Transverse colon (tissue), 4 donors: ENCODE data around the gene KRT34. TPM values are rescaled to one million over a fixed set of nuclear protein-coding genes. Genes with fewer than 3 reads are reported as not detected.
"Not testable (repeated sequence)": the region's sequence is repeated elsewhere in the genome, so short reads cannot be mapped to it uniquely, and the experiment has no call there.

Experiments used
- DNase-seq: peaks from one replicate; pipeline ENCODE4 v3.0.0-alpha.2; 2019
- H3K27ac ChIP-seq, 4 donors: fragments of 200-600 bp; sonication (generic); 2 replicates each; pipeline ENCODE4 v1.5.1; 2016 to 2018; ENCODE audit warnings: inconsistent platforms in 4 of 4
- H3K27me3 ChIP-seq: fragments of 200-600 bp; sonication (generic); 2 replicates; pipeline ENCODE4 v1.5.1; 2017; ENCODE audit warnings: inconsistent platforms
- H3K36me3 ChIP-seq, 4 donors: fragments of 200-600 bp; sonication (generic); 2 replicates each; pipeline ENCODE4 v1.5.1; 2017 to 2019; ENCODE audit warnings: inconsistent platforms in 4 of 4
- H3K4me1 ChIP-seq, 4 donors: fragments of 200-600 bp; sonication (generic); 2 replicates each; pipeline ENCODE4 v1.5.1; 2017 to 2020; ENCODE audit warnings: inconsistent platforms in 4 of 4
- H3K4me3 ChIP-seq, 4 donors: fragments of 200-600 bp; sonication (generic); 1 replicate in 1 of 4; 2 replicates in 3 of 4; pipeline versions ENCODE4 v1.5.1 to v1.6.1; 2017 to 2019; ENCODE audit warnings: inconsistent platforms in 4 of 4
- H3K9me3 ChIP-seq, 2 donors: fragments of 200-600 bp; sonication (generic); 2 replicates each; pipeline ENCODE4 v1.5.1; 2017 to 2019; ENCODE audit warnings: inconsistent platforms in 2 of 2
- CTCF ChIP-seq, 5 experiments: fragments of 200-600 bp in 3 of 5; fragments of 450-650 bp in 2 of 5; sonication (generic) in 3 of 5; IDR thresholded peaks; 1 replicate in 2 of 5; 2 replicates in 3 of 5; pipeline ENCODE4 v1.5.1; 2016 to 2017; ENCODE audit warnings: antibody characterized with exemption in 5 of 5, inconsistent platforms in 3 of 5, mild to moderate bottlenecking in 2 of 5, moderate library complexity in 1 of 5
- EP300 ChIP-seq: sonication (generic); formaldehyde crosslinking; IDR thresholded peaks from one replicate; pipeline ENCODE4 v1.6.1; 2017; ENCODE audit warnings: antibody characterized with exemption, low read depth
- POLR2A ChIP-seq: fragments of 450-650 bp; IDR thresholded peaks from one replicate; pipeline ENCODE4 v1.6.1; 2016; ENCODE audit warnings: antibody characterized with exemption, mild to moderate bottlenecking, moderate library complexity
- POLR2AphosphoS5 ChIP-seq, 3 donors: sonication (generic); formaldehyde crosslinking; IDR thresholded peaks; one replicate each; pipeline ENCODE4 v1.6.1; 2016; ENCODE audit warnings: antibody characterized with exemption in 3 of 3
- WGBS, 2 donors: methylation state at CpG; one replicate each; pipeline ENCODE4 v1.1.5; 2018; ENCODE audit warnings: low coverage in 1 of 2; 5-methylcytosine and 5-hydroxymethylcytosine counted together
- in situ Hi-C, 4 donors: fragments of 200-750 bp; cut with MboI; loops; one replicate each; pipeline versions ENCODE4 v1.15.0 to v1.15.1; 2017; ENCODE audit warnings: low sequenced_read_pairs in 3 of 4, low pct_ligation_motif_present in 1 of 4, low pct_unique_long_range_greater_than_20kb in 1 of 4
- intact Hi-C: fragments of 100-400 bp; cut with DNase I; formaldehyde crosslinking; loops from one replicate; pipeline ENCODE4 v1.15.1; 2023; ENCODE audit warnings: low total_unique reads
- total RNA-seq, 4 donors: library from RNA; depleted of rRNA; stranded (reverse); fragments of >200 nt; gene quantifications; one replicate each; pipeline ENCODE4 v1.1.0, GENCODE V29; 2016

The KRT34 gene
- total RNA-seq, 4 donors from 2014 or later = not detected

GRCh38 chr17:41382394-41382793, 288 bp upstream of the KRT34 start:
- H3K4me1 ChIP-seq = no peaks in the 10 kb centered on the region
- no peak for DNase-seq
- TF ChIP-seq POLR2AphosphoS5 (IDR thresholded peaks at IDR 0.05) (no peak), CTCF (IDR thresholded peaks at IDR 0.05) (no peak)
- H3K4me3 ChIP-seq = no peak overlapping the region
- H3K27ac ChIP-seq = no peak overlapping the region
- peaks cover 9 to 14% of the 10 kb centered on the region in 2 donors for H3K9me3 ChIP-seq
- H3K27me3 ChIP-seq = peaks cover 13% of the 10 kb centered on the region
- 95 to 100% methylated on average over 1 of the region's 1 CpG for WGBS, 2 donors
- intact Hi-C loops = no loop called here
- no peaks in the 10 kb centered on the region for H3K36me3 ChIP-seq
- in situ Hi-C loops = no loop called here

- H3K9me3 ChIP-seq, H3K36me3 ChIP-seq, H3K4me1 ChIP-seq, DNase-seq, in situ Hi-C loops, H3K4me3 ChIP-seq, intact Hi-C loops, H3K27ac ChIP-seq: not testable (repeated sequence)
- peaks cover 12% of the 10 kb centered on the region for H3K27me3 ChIP-seq
- 80 to 81% methylated on average over 3 to 7 of the region's 7 CpGs for WGBS, 2 donors
These were observed 2.0 kb downstream of the KRT34 start for GRCh38 chr17:41380091-41380490.

GRCh38 chr17:41377546-41377945, 4.6 kb downstream of the KRT34 start:
- H3K27me3 ChIP-seq = peaks cover 7% of the 10 kb centered on the region
- intact Hi-C loops = no loop called here
- TF ChIP-seq CTCF (IDR thresholded peaks at IDR 0.05) = no peak
- TF ChIP-seq POLR2A = no peak
- no peak for TF ChIP-seq POLR2AphosphoS5 (IDR thresholded peaks at IDR 0.05)
- no peak for TF ChIP-seq EP300

GRCh38 chr17:41369713-41370112, 12.4 kb downstream of the KRT34 start, which contains the start of gene KRT33B:
Gene KRT33B, minus strand, starts transcription at chr17:41369813. Its CDS starts 63 bp downstream, at chr17:41369750.
- 81% methylated on average over 1 of the region's 1 CpG; no CpG with 5 or more reads in 1 of the 2 donors for WGBS, 2 donors
- intact Hi-C loops (no loop called here), in situ Hi-C loops (loop anchor here in 1 of 4 donors (25.0 kb wide), 1 partner anchor 107 kb away; the partner anchor contains the start of genes KRTAP9-6 and KRTAP9-9)
- Histone ChIP-seq H3K4me1 (no peaks in the 10 kb centered on the region), H3K36me3 (no peaks in the 10 kb centered on the region), H3K27me3 (no peaks in the 10 kb centered on the region), H3K27ac (no peak within 1 kb of the TSS), H3K4me3 (no peak within 1 kb of the TSS), H3K9me3 (no peaks in the 10 kb centered on the region)
- no peak for DNase-seq
- no peak for TF ChIP-seq EP300
- no peak for TF ChIP-seq POLR2A
- no peak for TF ChIP-seq CTCF (IDR thresholded peaks at IDR 0.05)
- TF ChIP-seq POLR2AphosphoS5 (IDR thresholded peaks at IDR 0.05) = no peak

More at GRCh38 chr17:41377546-41377945, 4.6 kb downstream of the KRT34 start:
- Histone ChIP-seq H3K4me1 (no peaks in the 10 kb centered on the region), H3K36me3 (no peaks in the 10 kb centered on the region), H3K9me3 (no peaks in the 10 kb centered on the region), H3K4me3 (no peak overlapping the region), H3K27ac (no peak overlapping the region)
- no peak for DNase-seq
- in situ Hi-C loops = no loop called here
- 17 to 20% methylated on average over 2 of the region's 2 CpGs for WGBS, 2 donors

GRCh38 chr17:41369023-41369422, 13.1 kb downstream of the KRT34 start:
- intact Hi-C loops = no loop called here

More at GRCh38 chr17:41369023-41369422, 13.1 kb downstream of the KRT34 start:
- Histone ChIP-seq H3K27me3 (no peaks in the 10 kb centered on the region), H3K9me3 (no peaks in the 10 kb centered on the region), H3K4me1 (no peaks in the 10 kb centered on the region), H3K4me3 (no peak overlapping the region), H3K36me3 (no peaks in the 10 kb centered on the region), H3K27ac (no peak overlapping the region)
- TF ChIP-seq CTCF (IDR thresholded peaks at IDR 0.05) (no peak), POLR2AphosphoS5 (IDR thresholded peaks at IDR 0.05) (no peak), EP300 (no peak), POLR2A (no peak)
- in situ Hi-C loops = loop anchor here in 1 of 4 donors (25.0 kb wide), 1 partner anchor 107 kb away; the partner anchor contains the start of genes KRTAP9-6 and KRTAP9-9
- DNase-seq = no peak
- 84 to 94% methylated on average over 2 of the region's 2 CpGs for WGBS, 2 donors
